ENCODE data around the gene USP48. TPM values are rescaled to one million over a fixed set of nuclear protein-coding genes. Genes with fewer than 3 reads are reported as not detected.

USP48 gene
- total RNA-seq = 54.5 to 58.3 TPM (median 56.1 TPM) in 3 replicates
- long read RNA-seq, full-length matches to known transcripts = 29 of 50 reads
- long read RNA-seq, partial matches to known transcripts = 5 of 50 reads
- long read RNA-seq, other reads (novel, unspliced or antisense) = 16 of 50 reads

GRCh38 chr1:21782868-21783678 is at the start of gene USP48:
TSS of gene USP48 (minus strand) at chr1:21783149. CDS start at chr1:21782957, 192 bp downstream.
- peak within 1 kb of the TSS; percentile 81 for H3K4me3 Mint-ChIP-seq (ENCODE audit: unreplicated experiment)
- TF ChIP-seq CTCF (IDR thresholded peaks at IDR 0.05) = no peak
- H3K4me1 Mint-ChIP-seq (ENCODE audit: low read depth) = peaks cover 29% of the 10 kb centered on the region
- DNase-seq (ENCODE audit: low spot score) = peak; percentile 98
- peak within 1 kb of the TSS; percentile 100 for H3K27ac Mint-ChIP-seq (ENCODE audit: unreplicated experiment)
- no peaks in the 10 kb centered on the region for H3K27me3 Mint-ChIP-seq (ENCODE audit: low read depth)
- H3K9me3 Mint-ChIP-seq (ENCODE audit: low read depth) = no peaks in the 10 kb centered on the region
- no peaks in the 10 kb centered on the region for H3K36me3 Mint-ChIP-seq (ENCODE audit: low read depth)

GRCh38 chr1:21831454-21831970 is 48.6 kb upstream of the USP48 start:
- no peaks in the 10 kb centered on the region for H3K27me3 Mint-ChIP-seq (ENCODE audit: low read depth)
- no peak overlapping the region for H3K27ac Mint-ChIP-seq (ENCODE audit: unreplicated experiment)
- no peak for TF ChIP-seq CTCF (IDR thresholded peaks at IDR 0.05)
- H3K4me1 Mint-ChIP-seq (ENCODE audit: low read depth) = no peaks in the 10 kb centered on the region
- H3K9me3 Mint-ChIP-seq (ENCODE audit: low read depth) = no peaks in the 10 kb centered on the region
- peaks cover 46% of the 10 kb centered on the region for H3K36me3 Mint-ChIP-seq (ENCODE audit: low read depth)
- H3K4me3 Mint-ChIP-seq (ENCODE audit: unreplicated experiment) = no peak overlapping the region
- no peak for DNase-seq (ENCODE audit: low spot score)

- Mint-ChIP-seq H3K36me3 (ENCODE audit: low read depth) (peaks cover 49% of the 10 kb centered on the region), H3K27ac (ENCODE audit: unreplicated experiment) (no peak overlapping the region), H3K27me3 (ENCODE audit: low read depth) (no peaks in the 10 kb centered on the region), H3K4me1 (ENCODE audit: low read depth) (no peaks in the 10 kb centered on the region), H3K9me3 (ENCODE audit: low read depth) (no peaks in the 10 kb centered on the region), H3K4me3 (ENCODE audit: unreplicated experiment) (no peak overlapping the region)
- DNase-seq (ENCODE audit: low spot score) = no peak
- TF ChIP-seq CTCF (IDR thresholded peaks at IDR 0.05) = no peak
Observed at GRCh38 chr1:21830792-21831453, 48.0 kb upstream of the USP48 start.

GRCh38 chr1:21829294-21829693 is 46.3 kb upstream of the USP48 start:
- H3K9me3 Mint-ChIP-seq (ENCODE audit: low read depth) = no peaks in the 10 kb centered on the region
- no peak for TF ChIP-seq CTCF (IDR thresholded peaks at IDR 0.05)
- H3K4me3 Mint-ChIP-seq (ENCODE audit: unreplicated experiment) = no peak overlapping the region
- DNase-seq (ENCODE audit: low spot score) = no peak
- no peaks in the 10 kb centered on the region for H3K4me1 Mint-ChIP-seq (ENCODE audit: low read depth)
- H3K27ac Mint-ChIP-seq (ENCODE audit: unreplicated experiment) = no peak overlapping the region
- H3K27me3 Mint-ChIP-seq (ENCODE audit: low read depth) = no peaks in the 10 kb centered on the region
- peaks cover 39% of the 10 kb centered on the region for H3K36me3 Mint-ChIP-seq (ENCODE audit: low read depth)

GRCh38 chr1:21828506-21829210 is 45.7 kb upstream of the USP48 start:
- Mint-ChIP-seq H3K4me1 (ENCODE audit: low read depth) (no peaks in the 10 kb centered on the region), H3K36me3 (ENCODE audit: low read depth) (peaks cover 34% of the 10 kb centered on the region), H3K27ac (ENCODE audit: unreplicated experiment) (no peak overlapping the region), H3K27me3 (ENCODE audit: low read depth) (no peaks in the 10 kb centered on the region), H3K9me3 (ENCODE audit: low read depth) (no peaks in the 10 kb centered on the region), H3K4me3 (ENCODE audit: unreplicated experiment) (no peak overlapping the region)
- TF ChIP-seq CTCF (IDR thresholded peaks at IDR 0.05) = no peak
- DNase-seq (ENCODE audit: low spot score) = no peak

Data from chondrocyte (in vitro differentiated cells).